HEK293 (cell line): ENCODE results near the gene STK24.

ENCODE experiments used
- CTCF ChIA-PET: fragments of 350-600 bp; formaldehyde crosslinking; extraction: SDS; loops from one replicate; lab custom pipeline; 2021; ENCODE audit warnings: antibody characterized with exemption; lab: Yijun Ruan, JAX
- POLR2A ChIA-PET: fragments of 300-600 bp; formaldehyde crosslinking; extraction: SDS; loops from one replicate; lab custom pipeline; 2020; ENCODE audit warnings: antibody characterized with exemption, inconsistent platforms; lab: Yijun Ruan, JAX
- H3K27ac ChIP-seq: fragments of 200-500 bp; sonication (Bioruptor generic); 2 replicates; pipeline ENCODE4 v1.5.1; 2014; ENCODE audit warnings: low read depth, low read length, control low read depth, inconsistent platforms; ENCODE audit errors: extremely low read depth
- H3K36me3 ChIP-seq, 2 experiments: fragments of 200-500 bp in 1 of 2; sonication (Bioruptor generic) in 1 of 2; 1 replicate in 1 of 2; 2 replicates in 1 of 2; pipeline ENCODE4 v1.5.1; 2014 to 2017; ENCODE audit warnings: inconsistent platforms in 2 of 2, low read length in 2 of 2; ENCODE audit not compliant: control insufficient read depth in 2 of 2, insufficient read depth in 1 of 2
- H3K4me1 ChIP-seq: fragments of 200-500 bp; sonication (Bioruptor generic); 2 replicates; pipeline ENCODE4 v1.5.1; 2014; ENCODE audit warnings: mild to moderate bottlenecking, low read length, inconsistent platforms; ENCODE audit not compliant: control insufficient read depth, insufficient read depth
- H3K4me3 ChIP-seq: 2 replicates; pipeline ENCODE4 v1.5.1; 2011; ENCODE audit warnings: low read depth, mild to moderate bottlenecking, control low read depth, low read length, moderate library complexity
- H3K9me3 ChIP-seq: fragments of 200-500 bp; sonication (Bioruptor generic); 2 replicates; pipeline ENCODE4 v1.5.1; 2014; ENCODE audit warnings: low read depth, low read length, inconsistent platforms; ENCODE audit not compliant: control insufficient read depth, insufficient read depth
- BCL11A ChIP-seq: fragments of 450-650 bp; formaldehyde crosslinking; IDR thresholded peaks from 2 replicates; pipeline ENCODE4 v1.5.1; 2016; ENCODE audit warnings: low read depth, missing biosample characterization, missing genetic modification characterization
- GLI2 ChIP-seq: fragments of 450-650 bp; formaldehyde crosslinking; IDR thresholded peaks from 2 replicates; pipeline ENCODE4; 2017; ENCODE audit warnings: missing biosample characterization, missing genetic modification characterization, low read depth, borderline replicate concordance
- IKZF3 ChIP-seq: fragments of 450-650 bp; IDR thresholded peaks from 2 replicates; pipeline ENCODE4 v1.5.0; 2018; ENCODE audit warnings: missing biosample characterization, mild to moderate bottlenecking, missing genetic modification characterization, moderate library complexity
- INSM2 ChIP-seq: fragments of 450-650 bp; formaldehyde crosslinking; IDR thresholded peaks from 2 replicates; pipeline ENCODE4 v1.5.1; 2016; ENCODE audit warnings: missing biosample characterization, missing genetic modification characterization
- KLF10 ChIP-seq: fragments of 450-650 bp; IDR thresholded peaks from 2 replicates; pipeline ENCODE4 v1.5.1; 2018; ENCODE audit warnings: missing biosample characterization, mild to moderate bottlenecking, missing genetic modification characterization
- RBAK ChIP-seq: fragments of 450-650 bp; formaldehyde crosslinking; IDR thresholded peaks from 2 replicates; pipeline ENCODE4 v1.5.1; 2016; ENCODE audit warnings: missing biosample characterization, missing genetic modification characterization
- ZFHX2 ChIP-seq: fragments of 450-650 bp; formaldehyde crosslinking; conservative IDR thresholded peaks from 2 replicates; pipeline ENCODE4 v1.5.1; 2016; ENCODE audit warnings: missing biosample characterization, missing genetic modification characterization
- ZNF133 ChIP-seq: fragments of 450-650 bp; formaldehyde crosslinking; IDR thresholded peaks from 2 replicates; pipeline ENCODE4 v1.5.1; 2016; ENCODE audit warnings: missing biosample characterization, missing genetic modification characterization
- ZNF16 ChIP-seq: fragments of 450-650 bp; formaldehyde crosslinking; IDR thresholded peaks from 2 replicates; pipeline ENCODE4 v1.5.1; 2016; ENCODE audit warnings: low read depth, missing biosample characterization, missing genetic modification characterization
- ZNF214 ChIP-seq: fragments of 450-650 bp; formaldehyde crosslinking; IDR thresholded peaks from 2 replicates; pipeline ENCODE4 v1.5.1; 2017; ENCODE audit warnings: missing biosample characterization, mild to moderate bottlenecking, missing genetic modification characterization, borderline replicate concordance
- ZNF24 ChIP-seq: fragments of 450-650 bp; formaldehyde crosslinking; IDR thresholded peaks from 2 replicates; pipeline ENCODE4 v1.5.1; 2016; ENCODE audit warnings: missing biosample characterization, missing genetic modification characterization
- ZNF311 ChIP-seq: fragments of 450-650 bp; formaldehyde crosslinking; IDR thresholded peaks from 2 replicates; pipeline ENCODE4 v1.5.1; 2017; ENCODE audit warnings: missing biosample characterization, missing genetic modification characterization, borderline replicate concordance
- ZNF362 ChIP-seq: fragments of 450-650 bp; formaldehyde crosslinking; IDR thresholded peaks from 2 replicates; pipeline ENCODE4 v1.5.1; 2016; ENCODE audit warnings: missing biosample characterization, missing genetic modification characterization
- ZNF426 ChIP-seq: fragments of 450-650 bp; formaldehyde crosslinking; IDR thresholded peaks from 2 replicates; pipeline ENCODE4 v1.5.1; 2017; ENCODE audit warnings: missing biosample characterization, missing genetic modification characterization, mild to moderate bottlenecking, inconsistent platforms, moderate library complexity
- ZNF555 ChIP-seq: fragments of 450-650 bp; formaldehyde crosslinking; conservative IDR thresholded peaks from 2 replicates; pipeline ENCODE4 v1.5.1; 2017; ENCODE audit warnings: missing biosample characterization, mild to moderate bottlenecking, missing genetic modification characterization, inconsistent platforms
- ZNF558 ChIP-seq: fragments of 450-650 bp; formaldehyde crosslinking; IDR thresholded peaks from 2 replicates; pipeline ENCODE4 v1.5.1; 2016; ENCODE audit warnings: missing biosample characterization, missing genetic modification characterization
- ZNF585B ChIP-seq: fragments of 450-650 bp; formaldehyde crosslinking; IDR thresholded peaks from 2 replicates; pipeline ENCODE4 v1.5.1; 2016; ENCODE audit warnings: missing biosample characterization, missing genetic modification characterization
- ZNF664 ChIP-seq: fragments of 450-650 bp; formaldehyde crosslinking; IDR thresholded peaks from 2 replicates; pipeline ENCODE4 v1.5.1; 2016; ENCODE audit warnings: missing biosample characterization, missing genetic modification characterization
- ZNF747 ChIP-seq: fragments of 450-650 bp; formaldehyde crosslinking; IDR thresholded peaks from 2 replicates; pipeline ENCODE4 v1.5.1; 2016; ENCODE audit warnings: missing biosample characterization, missing genetic modification characterization
- ZNF785 ChIP-seq: fragments of 450-650 bp; formaldehyde crosslinking; IDR thresholded peaks from 2 replicates; pipeline ENCODE4 v1.5.1; 2016; ENCODE audit warnings: missing biosample characterization, missing genetic modification characterization
- ZSCAN4 ChIP-seq: fragments of 450-650 bp; formaldehyde crosslinking; IDR thresholded peaks from 2 replicates; pipeline ENCODE4 v1.5.1; 2017; ENCODE audit warnings: missing biosample characterization, missing genetic modification characterization

Gene STK24

GRCh38 chr13:98520674-98521449 is 56.0 kb downstream of the STK24 start:
- Histone ChIP-seq H3K4me1 (no peaks in the 10 kb centered on the region), H3K4me3 (no peak overlapping the region), H3K9me3 (no peaks in the 10 kb centered on the region), H3K27ac (no peak overlapping the region)
- ChIA-PET POLR2A (no interaction called here), CTCF (interaction anchor here (0.6 to 1.4 kb wide), 3 partner anchors 12 to 133 kb away, joined by 3 to 4 read pairs (median 4); no protein-coding TSS in a partner anchor)
- TF ChIP-seq ZNF664 (tag by site-specific recombination) (no peak), ZNF214 (tag by site-specific recombination) (no peak), ZSCAN4 (tag by site-specific recombination) (no peak), RBAK (no peak), ZNF24 (tag by site-specific recombination) (no peak), ZFHX2 (tag by site-specific recombination) (no peak), INSM2 (tag by site-specific recombination) (no peak), ZNF558 (no peak), ZNF362 (tag by site-specific recombination) (no peak), ZNF426 (tag by site-specific recombination) (no peak), ZNF133 (tag by site-specific recombination) (no peak), ZNF785 (tag by site-specific recombination) (no peak), ZNF585B (no peak), ZNF747 (tag by site-specific recombination) (no peak), ZNF311 (tag by site-specific recombination) (no peak), ZNF555 (tag by site-specific recombination) (no peak)
- TF ChIP-seq, all 188 proteins: peak for 0
- H3K36me3 ChIP-seq, result peaks cover 0 to 19% of the 10 kb centered on the region in 2 experiments; a peak in 2 of 3 replicates

- Histone ChIP-seq H3K27ac (no peak overlapping the region), H3K36me3 (peaks cover 0 to 19% of the 10 kb centered on the region in 2 experiments; a peak in 2 of 3 replicates), H3K4me1 (no peaks in the 10 kb centered on the region), H3K9me3 (no peaks in the 10 kb centered on the region), H3K4me3 (no peak overlapping the region)
- ChIA-PET POLR2A (no interaction called here), CTCF (interaction anchor here (1.4 kb wide), 1 partner anchor 133 kb away, joined by 4 read pairs; no protein-coding TSS in a partner anchor)
- TF ChIP-seq IKZF3 (no peak), GLI2 (tag by site-specific recombination) (no peak), ZNF16 (no peak), BCL11A (tag by site-specific recombination) (no peak), KLF10 (no peak)
Measured at GRCh38 chr13:98519976-98520375, 56.9 kb downstream of the STK24 start.
